Medulla oblongata (tissue), 1 donor: Measurements from ENCODE around the gene GRIFIN.

Experiments used
- DNase-seq: peaks from one replicate; pipeline ENCODE4 v3.0.0-alpha.2; 2015; ENCODE audit errors: extremely low spot score

The GRIFIN gene

GRCh38 chr7:2498708-2499107 lies 22.5 kb upstream of the GRIFIN start:
- DNase-seq = no peak

GRCh38 chr7:2497500-2498336 lies 21.5 kb upstream of the GRIFIN start:
- DNase-seq = no peak

GRCh38 chr7:2497065-2497464 lies 20.9 kb upstream of the GRIFIN start:
- DNase-seq = no peak

DNA sequence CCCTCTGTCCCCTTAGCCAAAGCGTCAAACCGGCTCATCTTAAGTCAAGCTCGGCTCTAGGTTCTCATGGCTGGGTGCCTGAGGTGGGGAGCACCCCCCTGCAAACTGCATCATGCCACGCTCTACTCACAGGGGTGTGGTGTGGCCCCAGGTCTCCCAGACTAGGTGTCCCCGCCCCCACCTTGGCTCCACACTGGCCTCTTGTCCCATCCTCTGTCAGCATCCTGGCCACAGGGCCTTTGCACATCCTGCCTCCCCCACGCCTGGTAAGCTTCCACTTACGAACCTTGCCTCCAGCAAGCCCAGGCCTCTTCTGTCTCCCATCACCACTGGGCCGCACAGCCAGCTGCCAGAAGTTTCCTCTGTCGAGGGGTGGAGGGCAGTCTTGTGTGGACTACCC lies 20.2 kb upstream of the GRIFIN start:
- no peak for DNase-seq

GRCh38 chr7:2495418-2496299 lies 19.5 kb upstream of the GRIFIN start:
- DNase-seq = no peak

GRCh38 chr7:2494191-2495130 lies 18.3 kb upstream of the GRIFIN start:
- DNase-seq = no peak

GRCh38 chr7:2493205-2494164 lies 17.3 kb upstream of the GRIFIN start:
- no peak for DNase-seq

DNA sequence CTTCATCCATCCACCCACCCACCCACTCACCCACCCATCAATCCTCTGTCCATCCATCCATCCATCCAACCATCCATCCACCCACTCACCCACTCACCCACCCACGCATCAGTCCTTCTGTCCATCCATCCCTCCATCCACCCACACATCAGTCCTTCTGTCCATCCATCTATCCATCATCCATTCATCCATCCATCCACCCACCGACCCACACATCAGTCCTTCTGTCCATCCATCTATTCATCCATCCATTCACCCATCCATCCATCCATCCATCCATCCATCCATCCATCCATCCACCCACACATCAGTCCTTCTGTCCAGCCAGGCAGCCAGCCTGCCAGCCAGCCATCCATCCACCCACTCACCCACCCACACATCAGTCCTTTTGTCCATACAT lies 15.8 kb upstream of the GRIFIN start:
- no peak for DNase-seq

- no peak for DNase-seq
Observed at GRCh38 chr7:2490181-2490651, 14.0 kb upstream of the GRIFIN start.

GRCh38 chr7:2488681-2489080 lies 12.5 kb upstream of the GRIFIN start:
- no peak for DNase-seq

- no peak for DNase-seq
Observed at GRCh38 chr7:2488272-2488645, 12.1 kb upstream of the GRIFIN start.

GRCh38 chr7:2487586-2488271 lies 11.5 kb upstream of the GRIFIN start:
- no peak for DNase-seq

DNA sequence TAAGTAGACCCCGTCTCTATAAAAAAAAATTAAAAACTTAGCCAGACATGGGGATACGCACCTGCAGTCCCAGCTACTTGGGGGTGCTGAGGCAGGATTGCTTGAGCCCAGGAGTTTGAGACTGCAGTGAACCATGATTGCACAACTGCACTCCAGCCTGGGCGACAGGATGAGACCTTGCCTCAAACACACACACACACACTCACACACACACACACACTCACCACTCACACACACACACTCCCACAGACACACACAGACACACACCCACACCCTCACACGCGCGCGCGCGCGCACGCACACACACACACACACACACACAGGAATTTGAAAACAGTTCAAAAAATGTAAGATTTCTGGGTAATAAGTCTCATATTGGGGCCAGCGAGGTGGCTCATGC lies 8.7 kb upstream of the GRIFIN start:
- no peak for DNase-seq

- no peak for DNase-seq
Observed at GRCh38 chr7:2483494-2483893, 7.3 kb upstream of the GRIFIN start.

- no peak for DNase-seq
Observed at GRCh38 chr7:2482725-2483451, 6.7 kb upstream of the GRIFIN start.

DNA sequence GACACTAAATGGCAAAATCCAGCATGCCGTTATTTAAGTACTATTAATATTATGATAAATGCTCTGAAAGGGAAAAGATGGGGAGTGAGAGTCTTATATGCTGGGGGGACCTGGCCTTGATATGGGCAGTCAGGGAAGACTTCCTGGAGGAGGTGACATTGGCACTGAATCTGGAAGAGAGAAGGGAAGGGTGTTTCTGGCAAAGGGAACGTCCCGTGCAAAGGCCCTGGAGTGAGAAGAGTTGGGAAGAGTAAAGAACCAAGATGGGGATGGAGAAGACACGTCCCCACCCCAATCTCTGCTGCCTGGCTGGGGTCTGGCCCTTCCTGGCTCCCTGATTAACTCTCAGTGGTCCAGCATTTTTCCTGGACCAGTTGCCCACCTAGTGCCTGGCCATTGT lies 5.0 kb upstream of the GRIFIN start:
- no peak for DNase-seq

DNA sequence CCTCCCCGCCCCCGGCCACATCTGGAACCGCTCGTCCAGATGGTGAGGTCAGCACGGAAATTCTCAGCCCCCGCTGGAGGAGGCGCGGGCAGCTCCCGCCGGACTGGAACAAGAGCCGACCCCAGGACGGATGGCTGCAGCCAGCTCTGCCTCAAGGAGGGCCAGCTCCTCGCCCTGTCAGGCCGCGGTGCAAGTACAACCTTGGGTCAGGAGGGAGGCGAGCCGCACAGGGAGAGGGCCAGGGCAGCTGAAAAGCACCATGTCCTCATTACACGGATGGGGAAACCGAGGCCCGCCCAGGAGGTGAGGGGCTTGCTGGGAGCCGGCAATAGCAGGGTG lies 3.8 kb upstream of the GRIFIN start:
- DNase-seq = no peak

DNA sequence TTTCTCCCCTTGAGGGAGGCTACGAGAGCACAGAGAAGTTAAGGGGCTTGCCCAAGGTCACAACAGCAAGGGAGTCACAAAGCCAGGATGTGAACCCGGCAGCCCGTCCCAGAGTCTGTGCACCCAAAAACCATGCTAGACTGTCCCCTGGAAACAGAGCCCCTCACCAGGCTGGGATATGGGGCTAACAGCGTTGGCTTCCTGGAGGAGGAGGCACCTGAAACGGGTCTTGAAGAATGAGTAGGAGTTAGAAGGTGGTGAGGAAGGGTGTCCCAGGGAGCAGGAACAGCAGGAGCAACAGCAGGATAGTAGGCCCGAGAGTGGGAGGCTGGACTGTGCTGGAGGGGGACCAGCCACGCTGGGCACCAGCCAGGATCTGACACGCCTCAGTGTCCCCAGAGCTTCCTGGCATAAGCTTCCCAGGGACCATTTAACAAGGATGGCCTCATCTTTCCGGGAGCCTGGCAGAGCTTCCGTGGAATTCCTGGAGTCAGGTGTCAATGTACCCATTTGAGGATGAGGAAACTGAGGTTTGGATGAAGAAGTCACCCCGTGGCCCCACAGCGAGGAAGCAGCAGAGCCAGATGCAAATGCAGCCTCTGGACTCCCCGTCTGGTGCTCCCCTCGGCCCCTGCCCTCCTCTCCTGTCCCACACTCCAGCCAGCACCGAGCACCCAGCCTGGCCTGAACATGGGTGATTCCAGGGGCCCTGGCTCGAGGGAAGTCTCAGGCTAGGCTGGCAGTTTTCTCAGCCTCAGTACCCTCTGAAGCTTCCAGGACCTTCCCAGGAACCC lies 3.3 kb upstream of the GRIFIN start:
- no peak for DNase-seq

DNA sequence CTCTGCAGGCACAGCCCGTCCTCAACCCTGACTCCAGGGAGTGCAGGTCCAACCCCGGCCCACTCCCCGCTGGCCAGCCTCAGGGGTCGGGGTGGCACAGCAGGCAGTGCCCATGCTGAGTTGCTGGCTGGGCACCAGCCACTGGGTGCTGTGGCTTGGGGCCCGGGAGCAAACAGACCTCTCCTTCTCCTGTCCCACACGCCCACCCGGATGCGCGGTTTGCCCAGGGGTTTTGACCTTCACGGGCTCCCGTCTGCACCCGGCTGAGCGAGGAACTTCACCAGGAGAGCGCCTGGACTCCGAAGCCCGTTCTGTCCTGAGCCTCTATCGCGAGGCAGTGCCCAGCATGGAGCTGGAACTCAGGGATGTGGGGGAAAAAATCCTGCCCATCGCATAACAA lies 2.6 kb upstream of the GRIFIN start:
- DNase-seq = no peak
